Cardiac muscle cell (in vitro differentiated cells and primary cell): ENCODE results near the gene SLCO1A2. TPM values are rescaled to one million over a fixed set of nuclear protein-coding genes. Genes with fewer than 3 reads are reported as not detected.

Experiments used
- DNase-seq, 2 donors: peaks; one replicate each; pipeline versions ENCODE4 v3.0.0 to v3.0.0-alpha.2; 2010 to 2017; ENCODE audit warnings: low read depth in 1 of 2, low spot score in 1 of 2
- H3K27ac ChIP-seq: fragments of 200-600 bp; sonication (generic); 2 replicates; pipeline ENCODE4 v1.5.1; 2016
- H3K27me3 ChIP-seq: fragments of 200-600 bp; sonication (generic); 2 replicates; pipeline ENCODE4 v1.6.0; 2016; ENCODE audit warnings: control low read depth
- H3K36me3 ChIP-seq: fragments of 200-600 bp; sonication (generic); 2 replicates; pipeline ENCODE4 v1.5.1; 2016; ENCODE audit warnings: control low read depth
- H3K4me1 ChIP-seq: fragments of 200-600 bp; sonication (generic); 2 replicates; pipeline ENCODE4 v1.8.1; 2017; ENCODE audit warnings: low read depth, mild to moderate bottlenecking, mixed run types
- H3K4me3 ChIP-seq: fragments of 200-600 bp; sonication (generic); 2 replicates; pipeline ENCODE4 v1.5.1; 2016; ENCODE audit warnings: mild to moderate bottlenecking
- H3K9me3 ChIP-seq: fragments of 200-600 bp; sonication (generic); 2 replicates; pipeline ENCODE4 v1.5.1; 2017; ENCODE audit warnings: low read depth, mild to moderate bottlenecking, control low read depth
- polyA plus RNA-seq: library from polyadenylated mRNA; unstranded; fragments of >200 nt; fragmentation: Nextera tagmentation; extraction: Ambion mirVana; gene quantifications from 2 replicates; pipeline ENCODE4 v1.2.1, GENCODE V29; 2016
- total RNA-seq: library from RNA; depleted of rRNA; stranded (reverse); fragments of >200 nt; gene quantifications from 2 replicates; pipeline ENCODE4 v1.2.3, GENCODE V29; 2016
- TF ChIP-seq, protein P1 (sequence below): IDR thresholded peaks from 2 replicates; pipeline ENCODE4 v1.5.1; 2012; ENCODE audit warnings: low read depth, mild to moderate bottlenecking, low read length

SLCO1A2 gene
- total and polyA plus RNA-seq, 2 experiments from 2014 or later: 1.8 to 1.9 TPM

DNA sequence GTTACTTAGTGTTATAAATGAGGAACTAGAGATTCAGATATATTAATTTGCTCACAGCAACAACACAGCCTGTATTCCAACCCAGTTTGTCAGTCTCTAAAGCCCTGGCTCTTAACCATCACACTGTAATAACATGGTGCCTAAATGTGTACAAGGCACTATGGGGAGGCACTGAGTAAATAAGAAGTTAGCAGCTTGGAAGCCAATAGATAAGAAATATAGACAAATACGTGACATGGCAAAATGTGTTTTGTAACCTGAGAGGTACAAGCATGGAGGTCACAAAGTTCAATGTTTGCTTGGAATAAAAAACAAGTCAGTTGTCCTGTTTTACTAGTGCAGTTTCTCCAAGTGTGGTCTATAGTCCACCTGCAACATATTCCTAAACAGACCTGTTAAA is 16.3 kb upstream of the SLCO1A2 start:
- DNase-seq: no peak
- Histone ChIP-seq H3K27me3 (no peaks in the 10 kb centered on the region), H3K4me1 (peaks cover 18% of the 10 kb centered on the region), H3K9me3 (no peaks in the 10 kb centered on the region), H3K4me3 (no peak overlapping the region), H3K36me3 (no peaks in the 10 kb centered on the region), H3K27ac (no peak overlapping the region)
- TF ChIP-seq, protein P1, sequence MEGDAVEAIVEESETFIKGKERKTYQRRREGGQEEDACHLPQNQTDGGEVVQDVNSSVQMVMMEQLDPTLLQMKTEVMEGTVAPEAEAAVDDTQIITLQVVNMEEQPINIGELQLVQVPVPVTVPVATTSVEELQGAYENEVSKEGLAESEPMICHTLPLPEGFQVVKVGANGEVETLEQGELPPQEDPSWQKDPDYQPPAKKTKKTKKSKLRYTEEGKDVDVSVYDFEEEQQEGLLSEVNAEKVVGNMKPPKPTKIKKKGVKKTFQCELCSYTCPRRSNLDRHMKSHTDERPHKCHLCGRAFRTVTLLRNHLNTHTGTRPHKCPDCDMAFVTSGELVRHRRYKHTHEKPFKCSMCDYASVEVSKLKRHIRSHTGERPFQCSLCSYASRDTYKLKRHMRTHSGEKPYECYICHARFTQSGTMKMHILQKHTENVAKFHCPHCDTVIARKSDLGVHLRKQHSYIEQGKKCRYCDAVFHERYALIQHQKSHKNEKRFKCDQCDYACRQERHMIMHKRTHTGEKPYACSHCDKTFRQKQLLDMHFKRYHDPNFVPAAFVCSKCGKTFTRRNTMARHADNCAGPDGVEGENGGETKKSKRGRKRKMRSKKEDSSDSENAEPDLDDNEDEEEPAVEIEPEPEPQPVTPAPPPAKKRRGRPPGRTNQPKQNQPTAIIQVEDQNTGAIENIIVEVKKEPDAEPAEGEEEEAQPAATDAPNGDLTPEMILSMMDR: no peak

DNA sequence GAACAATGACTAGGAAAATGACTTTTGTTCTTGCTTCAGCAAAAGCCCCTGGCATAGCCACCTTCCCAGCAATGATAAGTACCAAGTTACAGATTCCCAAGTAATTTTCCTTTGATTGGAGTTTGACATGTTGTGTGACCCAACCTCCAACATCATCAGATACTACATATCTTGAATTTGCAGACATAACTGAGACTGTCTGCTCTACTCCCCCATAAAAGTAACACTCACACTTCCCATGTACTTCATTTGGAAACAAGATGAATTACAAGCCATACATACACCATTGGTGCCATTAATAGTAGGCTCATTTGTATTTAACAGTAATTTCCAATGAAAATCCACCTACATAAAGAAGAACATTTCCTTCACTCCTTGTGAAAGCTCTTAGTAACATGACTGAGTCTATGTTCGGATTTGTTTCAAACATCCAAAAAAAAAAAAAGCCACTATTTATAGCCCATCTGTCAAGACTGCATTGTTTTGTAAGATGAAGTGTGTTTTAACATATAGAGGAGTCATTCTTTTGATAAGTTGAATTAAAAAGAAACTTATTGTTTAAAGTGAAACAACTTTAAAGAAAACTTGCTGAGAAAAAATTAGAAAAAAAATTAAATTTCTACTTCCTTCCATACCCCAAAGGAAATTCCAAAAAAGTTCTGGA is 12.0 kb upstream of the SLCO1A2 start:
- DNase-seq: no peak
- Histone ChIP-seq H3K36me3 (no peaks in the 10 kb centered on the region), H3K27me3 (no peaks in the 10 kb centered on the region), H3K9me3 (no peaks in the 10 kb centered on the region), H3K27ac (no peak overlapping the region), H3K4me1 (peaks cover 8% of the 10 kb centered on the region), H3K4me3 (no peak overlapping the region)
- TF ChIP-seq, protein P1: no peak

DNA sequence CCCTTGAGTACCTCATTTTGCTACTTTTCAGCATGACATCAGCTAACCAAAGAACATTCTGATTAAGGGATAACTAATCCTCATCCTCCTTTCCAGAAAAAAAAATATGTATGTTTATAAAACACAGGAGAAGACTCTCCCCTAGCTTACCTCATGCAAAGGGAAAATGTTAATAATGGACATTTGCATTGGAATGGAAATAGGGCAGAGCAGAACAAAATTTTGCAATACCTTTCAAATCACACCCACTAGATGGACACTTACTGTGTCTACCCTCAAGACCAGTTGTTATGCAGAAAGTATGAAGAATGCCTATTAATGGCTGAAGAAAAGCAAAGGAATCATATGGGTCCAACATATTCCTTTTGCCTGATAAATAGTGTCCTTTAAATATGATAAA is 8.9 kb upstream of the SLCO1A2 start:
- no peak overlapping the region for H3K4me3 ChIP-seq
- peaks cover 8% of the 10 kb centered on the region for H3K4me1 ChIP-seq
- no peaks in the 10 kb centered on the region for H3K36me3 ChIP-seq
- TF ChIP-seq, protein P1: no peak
- no peak overlapping the region for H3K27ac ChIP-seq
- no peak for DNase-seq
- H3K9me3 ChIP-seq: no peaks in the 10 kb centered on the region
- H3K27me3 ChIP-seq: no peaks in the 10 kb centered on the region

DNA sequence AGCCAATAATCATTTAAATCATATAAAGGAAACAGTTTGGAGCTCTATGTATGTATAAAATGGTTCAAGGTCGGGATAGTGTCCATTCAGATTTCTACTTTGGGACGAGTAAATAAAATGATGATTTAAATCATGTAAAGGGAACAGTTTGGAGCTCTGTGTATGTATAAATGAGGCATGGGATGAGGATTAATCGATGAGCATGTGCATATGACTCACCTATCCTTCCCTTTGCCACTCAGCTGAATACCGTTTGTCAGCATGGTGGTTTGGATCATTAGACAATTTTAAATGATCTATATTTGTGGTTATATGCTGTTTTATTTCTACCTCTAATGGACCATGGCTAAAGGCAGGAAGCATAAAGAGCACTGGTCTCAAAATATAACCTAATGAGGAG is 7.1 kb upstream of the SLCO1A2 start:
- no peak for DNase-seq
- Histone ChIP-seq H3K9me3 (no peaks in the 10 kb centered on the region), H3K36me3 (no peaks in the 10 kb centered on the region), H3K27ac (no peak overlapping the region), H3K27me3 (no peaks in the 10 kb centered on the region), H3K4me1 (peaks cover 3% of the 10 kb centered on the region), H3K4me3 (no peak overlapping the region)
- TF ChIP-seq, protein P1: no peak

DNA sequence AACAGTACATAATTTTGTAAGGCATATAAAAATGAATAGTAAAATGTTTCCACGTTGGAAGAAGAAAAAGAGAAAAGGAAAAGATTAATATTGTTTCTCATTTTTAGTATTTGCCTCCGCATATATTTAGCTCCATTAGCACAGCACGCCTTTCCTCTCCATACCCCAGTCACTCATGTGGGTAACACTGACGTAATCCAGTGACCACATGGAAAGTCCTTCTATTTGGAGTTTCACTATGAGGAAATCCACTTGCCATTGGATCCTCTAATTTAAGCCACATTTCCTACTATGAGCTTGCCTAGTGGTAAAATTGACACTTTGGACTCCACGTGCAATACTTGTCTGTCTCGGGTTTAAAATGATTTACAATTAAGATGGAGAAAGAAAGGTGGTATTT is 5.7 kb upstream of the SLCO1A2 start:
- H3K27me3 ChIP-seq: no peaks in the 10 kb centered on the region
- TF ChIP-seq, protein P1: no peak
- no peak for DNase-seq

More for the DNA sequence above, 5.7 kb upstream of the SLCO1A2 start:
- Histone ChIP-seq H3K36me3 (no peaks in the 10 kb centered on the region), H3K27ac (no peak overlapping the region), H3K4me1 (no peaks in the 10 kb centered on the region), H3K9me3 (no peaks in the 10 kb centered on the region), H3K4me3 (no peak overlapping the region)
